ENCODE results near the gene DYNC1H1. TPM values are rescaled to one million over a fixed set of nuclear protein-coding genes. Genes with fewer than 3 reads are reported as not detected.

The DYNC1H1 gene
- total RNA-seq, 1 donor from 2014 or later: 577 TPM

DNA sequence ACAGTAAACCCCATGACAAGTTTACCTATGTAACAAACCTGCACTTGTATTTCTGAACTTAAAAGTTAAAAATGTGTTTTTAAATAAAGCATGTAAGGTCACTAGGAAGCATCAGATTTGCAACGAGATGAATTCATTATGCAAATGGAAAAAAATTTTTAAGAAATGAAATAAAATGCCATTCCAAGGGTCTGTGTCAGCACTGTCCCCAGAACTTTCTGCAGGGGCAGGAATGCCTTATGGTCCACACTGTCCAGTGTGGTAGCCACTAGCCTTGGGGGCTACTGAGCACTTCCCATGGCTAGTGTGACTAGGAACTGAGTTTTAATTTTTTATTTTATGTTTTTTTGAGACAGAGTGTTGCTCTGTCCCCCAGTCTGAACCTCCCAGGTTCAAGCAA, 73.3 kb downstream of the DYNC1H1 start:
- Histone ChIP-seq H3K27ac (no peak overlapping the region), H3K9me3 (no peaks in the 10 kb centered on the region), H3K27me3 (no peaks in the 10 kb centered on the region), H3K4me1 (no peaks in the 10 kb centered on the region), H3K36me3 (peaks cover 98 to 99% of the 10 kb centered on the region in 2 donors), H3K4me3 (no peak overlapping the region)
- no peak for DNase-seq (ENCODE audit: low spot score in 2 of 2)
- intact Hi-C loops (cut with DNase I): no loop called here
- TF ChIP-seq, protein P1, sequence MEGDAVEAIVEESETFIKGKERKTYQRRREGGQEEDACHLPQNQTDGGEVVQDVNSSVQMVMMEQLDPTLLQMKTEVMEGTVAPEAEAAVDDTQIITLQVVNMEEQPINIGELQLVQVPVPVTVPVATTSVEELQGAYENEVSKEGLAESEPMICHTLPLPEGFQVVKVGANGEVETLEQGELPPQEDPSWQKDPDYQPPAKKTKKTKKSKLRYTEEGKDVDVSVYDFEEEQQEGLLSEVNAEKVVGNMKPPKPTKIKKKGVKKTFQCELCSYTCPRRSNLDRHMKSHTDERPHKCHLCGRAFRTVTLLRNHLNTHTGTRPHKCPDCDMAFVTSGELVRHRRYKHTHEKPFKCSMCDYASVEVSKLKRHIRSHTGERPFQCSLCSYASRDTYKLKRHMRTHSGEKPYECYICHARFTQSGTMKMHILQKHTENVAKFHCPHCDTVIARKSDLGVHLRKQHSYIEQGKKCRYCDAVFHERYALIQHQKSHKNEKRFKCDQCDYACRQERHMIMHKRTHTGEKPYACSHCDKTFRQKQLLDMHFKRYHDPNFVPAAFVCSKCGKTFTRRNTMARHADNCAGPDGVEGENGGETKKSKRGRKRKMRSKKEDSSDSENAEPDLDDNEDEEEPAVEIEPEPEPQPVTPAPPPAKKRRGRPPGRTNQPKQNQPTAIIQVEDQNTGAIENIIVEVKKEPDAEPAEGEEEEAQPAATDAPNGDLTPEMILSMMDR (IDR thresholded peaks at IDR 0.05): no peak

DNA sequence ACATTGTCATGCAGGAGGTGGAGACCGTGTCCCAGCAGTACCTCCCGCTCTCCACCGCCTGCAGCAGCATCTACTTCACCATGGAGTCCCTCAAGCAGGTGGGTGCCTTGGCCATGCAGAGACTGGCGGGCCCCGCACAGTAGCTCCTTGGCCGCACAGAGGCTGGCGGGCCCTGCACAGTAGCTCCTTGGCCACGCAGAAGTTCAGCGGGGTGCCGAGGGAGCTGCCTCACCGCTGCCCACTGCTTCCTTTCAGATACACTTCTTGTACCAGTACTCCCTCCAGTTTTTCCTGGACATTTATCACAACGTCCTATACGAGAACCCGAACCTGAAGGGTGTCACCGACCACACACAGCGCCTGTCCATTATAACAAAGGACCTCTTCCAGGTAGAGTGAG, 74.8 kb downstream of the DYNC1H1 start:
- no peak for DNase-seq (ENCODE audit: low spot score in 2 of 2)
- H3K4me1 ChIP-seq: no peaks in the 10 kb centered on the region
- H3K4me3 ChIP-seq: no peak overlapping the region
- no peak overlapping the region for H3K27ac ChIP-seq
- peaks cover 98 to 99% of the 10 kb centered on the region in 2 donors for H3K36me3 ChIP-seq
- TF ChIP-seq, protein P1 (IDR thresholded peaks at IDR 0.05): no peak
- no peaks in the 10 kb centered on the region for H3K9me3 ChIP-seq
- intact Hi-C loops (cut with DNase I): no loop called here
- H3K27me3 ChIP-seq: no peaks in the 10 kb centered on the region

DNA sequence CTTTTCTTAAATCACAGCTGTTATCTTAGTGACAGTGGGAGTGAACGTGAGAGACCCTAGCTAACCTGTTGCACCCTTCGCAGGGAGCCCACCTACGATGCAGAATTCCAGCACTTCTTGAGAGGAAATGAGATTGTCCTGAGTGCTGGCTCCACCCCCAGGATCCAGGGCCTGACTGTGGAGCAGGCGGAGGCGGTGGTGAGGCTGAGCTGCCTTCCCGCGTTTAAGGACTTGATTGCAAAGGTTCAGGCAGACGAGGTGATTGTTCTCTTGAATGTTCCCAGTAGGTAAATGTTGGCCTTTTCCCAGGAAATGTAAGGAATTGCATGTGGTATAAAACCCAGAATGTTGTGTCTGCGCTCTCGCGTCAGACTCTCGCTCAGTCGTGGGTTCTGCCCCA, 75.8 kb downstream of the DYNC1H1 start:
- Histone ChIP-seq H3K4me1 (no peaks in the 10 kb centered on the region), H3K4me3 (no peak overlapping the region), H3K27me3 (no peaks in the 10 kb centered on the region), H3K9me3 (no peaks in the 10 kb centered on the region), H3K36me3 (peaks cover 98 to 99% of the 10 kb centered on the region in 2 donors), H3K27ac (no peak overlapping the region)
- intact Hi-C loops (cut with DNase I): no loop called here
- no peak for DNase-seq (ENCODE audit: low spot score in 2 of 2)
- TF ChIP-seq, protein P1 (IDR thresholded peaks at IDR 0.05): no peak

DNA sequence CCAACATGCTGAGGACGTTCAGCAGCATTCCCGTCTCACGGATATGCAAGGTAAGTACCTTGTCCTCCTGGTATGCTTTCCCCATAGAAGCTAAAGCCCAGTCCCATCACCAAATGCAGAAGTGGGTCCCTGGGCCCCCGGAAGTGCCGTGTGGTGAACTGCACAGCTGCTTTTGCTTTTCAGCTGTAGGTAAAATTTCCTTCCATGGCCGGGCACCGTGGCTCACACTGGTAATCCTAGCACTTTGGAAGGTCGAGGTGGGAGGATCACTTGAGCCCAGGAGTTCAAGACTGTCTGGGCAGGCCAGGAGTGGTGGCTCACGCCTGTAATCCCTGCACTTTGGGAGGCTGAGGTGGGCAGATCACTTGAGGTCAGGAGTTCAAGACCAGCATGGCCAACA, 78.3 kb downstream of the DYNC1H1 start:
- H3K27ac ChIP-seq: no peak overlapping the region
- intact Hi-C loops (cut with DNase I): no loop called here
- TF ChIP-seq, protein P1 (IDR thresholded peaks at IDR 0.05): no peak

DNA sequence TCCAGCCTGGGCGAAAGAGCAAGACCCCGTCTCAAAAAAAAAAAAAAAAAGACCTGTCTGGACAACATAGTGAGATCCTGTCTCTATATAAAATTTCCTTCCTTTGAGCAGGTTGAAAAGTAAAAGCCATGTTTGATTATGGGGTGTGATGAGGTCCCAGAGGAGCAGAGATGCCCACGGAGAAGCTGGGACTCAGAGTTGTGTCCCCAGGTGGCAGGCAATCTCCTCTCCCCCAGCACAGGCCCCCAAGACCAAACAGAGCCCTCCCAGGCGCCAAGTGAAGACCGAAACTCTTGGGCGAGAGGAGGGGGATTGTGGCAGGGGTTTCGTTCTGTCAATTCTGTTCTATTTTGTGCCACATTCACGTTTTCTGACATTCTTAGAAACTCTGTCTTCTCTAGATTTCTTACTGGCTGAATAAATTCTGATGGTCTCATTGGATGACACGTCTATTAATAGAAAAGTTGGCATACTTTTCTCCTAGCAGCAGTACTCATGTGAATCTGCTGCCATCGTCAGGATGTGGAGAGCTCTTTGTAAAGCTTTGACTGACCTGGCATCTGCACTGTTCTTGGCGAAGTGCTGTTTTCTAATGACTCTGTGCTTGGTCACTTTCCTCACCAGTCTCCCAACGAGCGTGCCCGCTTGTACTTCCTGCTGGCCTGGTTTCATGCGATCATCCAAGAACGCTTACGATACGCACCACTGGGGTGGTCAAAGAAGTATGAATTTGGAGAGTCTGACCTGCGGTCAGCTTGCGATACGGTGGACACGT, 79.1 kb downstream of the DYNC1H1 start:
- H3K4me1 ChIP-seq: peaks cover 0 to 3% of the 10 kb centered on the region in 2 donors
- peaks cover 79 to 89% of the 10 kb centered on the region in 2 donors for H3K36me3 ChIP-seq
- H3K4me3 ChIP-seq: no peak overlapping the region
- no peak overlapping the region for H3K27ac ChIP-seq
- H3K27me3 ChIP-seq: no peaks in the 10 kb centered on the region
- no peak for DNase-seq (ENCODE audit: low spot score in 2 of 2)
- no peaks in the 10 kb centered on the region for H3K9me3 ChIP-seq
- intact Hi-C loops (cut with DNase I): no loop called here
- TF ChIP-seq, protein P1 (IDR thresholded peaks at IDR 0.05): no peak

More for the DNA sequence above, 78.3 kb downstream of the DYNC1H1 start:
- H3K4me3 ChIP-seq: no peak overlapping the region
- no peak for DNase-seq (ENCODE audit: low spot score in 2 of 2)
- H3K27me3 ChIP-seq: no peaks in the 10 kb centered on the region
- H3K4me1 ChIP-seq: peaks cover 0 to 3% of the 10 kb centered on the region in 2 donors
- no peaks in the 10 kb centered on the region for H3K9me3 ChIP-seq
- peaks cover 77 to 89% of the 10 kb centered on the region in 2 donors for H3K36me3 ChIP-seq
